ENCODE measurements around the gene UCK1.

Gene UCK1

DNA sequence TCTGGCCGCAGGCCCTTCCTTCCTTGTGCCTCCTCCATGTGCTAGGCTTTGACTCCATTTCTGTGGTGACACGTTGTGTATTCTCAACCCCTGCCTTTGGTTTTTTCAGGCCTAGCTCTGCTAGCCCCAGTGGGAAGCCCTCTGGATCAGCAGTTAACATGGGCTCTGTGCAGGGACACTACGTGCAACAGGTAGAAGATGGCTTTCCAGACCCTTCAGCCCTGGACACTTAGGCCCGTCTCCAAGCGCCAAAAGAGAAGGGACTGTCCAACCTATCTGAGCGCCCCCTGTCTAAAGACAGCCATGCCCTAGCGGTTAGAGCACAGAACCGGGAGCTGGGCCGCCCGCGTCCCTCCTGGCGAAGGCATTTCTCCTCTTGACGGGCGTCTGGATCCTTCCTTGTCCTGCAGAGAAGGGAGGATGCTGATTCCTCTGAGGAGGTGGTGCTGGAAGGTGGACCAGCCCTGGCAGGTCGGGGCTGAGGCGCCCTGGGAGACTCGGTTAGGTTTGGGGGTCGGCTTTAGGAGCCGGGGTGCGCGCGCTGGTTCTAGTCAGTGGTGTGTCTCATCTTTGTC is 36.7 kb downstream of the UCK1 start:
- DNase-seq, result no peak

DNA sequence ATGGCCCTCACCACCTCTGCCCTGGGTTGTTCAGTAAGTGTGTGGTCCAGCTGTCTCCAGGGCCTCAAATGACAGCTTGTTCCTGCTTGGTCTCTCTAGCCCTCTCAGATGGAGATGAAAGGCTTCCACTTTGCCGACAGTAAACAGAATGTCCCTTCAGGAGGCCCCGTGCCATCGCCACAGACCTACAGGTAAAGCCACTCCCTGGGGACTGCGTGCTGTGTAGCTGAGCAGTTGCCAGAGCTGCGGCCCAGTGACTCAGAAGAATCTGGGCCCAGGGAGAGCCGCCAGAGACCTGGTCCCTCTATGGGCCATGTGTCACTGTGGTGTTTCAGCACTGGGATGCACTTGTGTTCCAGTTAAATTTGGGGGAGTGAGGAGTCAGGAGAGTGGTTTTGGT is 39.0 kb downstream of the UCK1 start:
- DNase-seq, result no peak

GRCh38 chr9:131491001-131491710 is 39.9 kb downstream of the UCK1 start:
- DNase-seq, result no peak

- no peak for DNase-seq
These were observed 40.5 kb downstream of the UCK1 start for GRCh38 chr9:131490514-131490913.

- no peak for DNase-seq
These were observed 43.4 kb downstream of the UCK1 start for GRCh38 chr9:131487621-131488031.

GRCh38 chr9:131487001-131487400 is 44.1 kb downstream of the UCK1 start:
- no peak for DNase-seq

DNA sequence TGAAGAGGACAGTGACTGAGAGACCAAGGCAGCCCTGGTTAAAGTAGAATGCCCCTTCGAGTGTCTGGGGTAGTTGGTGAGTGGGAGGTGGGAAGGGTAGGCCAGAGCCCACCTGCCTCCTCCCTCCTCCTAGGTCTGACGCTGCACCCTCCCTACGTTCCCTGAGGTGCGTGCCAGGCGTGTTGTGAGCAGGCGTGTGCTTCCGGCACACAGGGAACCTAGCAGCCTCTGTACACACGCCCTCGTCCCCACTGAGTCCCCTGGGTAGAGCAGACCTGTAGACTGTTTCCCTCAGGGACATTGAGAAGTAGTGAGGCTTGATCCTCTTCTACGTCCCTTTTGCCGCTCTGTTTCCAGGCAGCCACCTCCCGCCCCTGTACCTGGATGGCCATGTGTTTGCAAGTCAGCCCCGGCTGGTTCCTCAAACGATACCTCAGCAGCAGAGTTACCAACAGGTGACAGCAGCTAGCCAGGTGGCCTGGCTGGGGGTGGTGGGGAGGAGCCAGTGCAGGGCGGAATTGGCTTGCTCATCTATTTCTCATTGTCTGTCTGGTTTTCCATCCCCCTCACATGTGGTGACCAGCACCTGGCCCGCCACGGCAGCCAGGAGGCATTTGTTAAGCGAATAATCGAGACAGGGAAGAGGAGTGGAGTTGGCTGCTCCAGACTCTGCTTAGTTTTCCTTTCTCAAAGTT is 45.2 kb downstream of the UCK1 start:
- no peak for DNase-seq

GRCh38 chr9:131485206-131485605 is 45.9 kb downstream of the UCK1 start:
- no peak for DNase-seq

DNA sequence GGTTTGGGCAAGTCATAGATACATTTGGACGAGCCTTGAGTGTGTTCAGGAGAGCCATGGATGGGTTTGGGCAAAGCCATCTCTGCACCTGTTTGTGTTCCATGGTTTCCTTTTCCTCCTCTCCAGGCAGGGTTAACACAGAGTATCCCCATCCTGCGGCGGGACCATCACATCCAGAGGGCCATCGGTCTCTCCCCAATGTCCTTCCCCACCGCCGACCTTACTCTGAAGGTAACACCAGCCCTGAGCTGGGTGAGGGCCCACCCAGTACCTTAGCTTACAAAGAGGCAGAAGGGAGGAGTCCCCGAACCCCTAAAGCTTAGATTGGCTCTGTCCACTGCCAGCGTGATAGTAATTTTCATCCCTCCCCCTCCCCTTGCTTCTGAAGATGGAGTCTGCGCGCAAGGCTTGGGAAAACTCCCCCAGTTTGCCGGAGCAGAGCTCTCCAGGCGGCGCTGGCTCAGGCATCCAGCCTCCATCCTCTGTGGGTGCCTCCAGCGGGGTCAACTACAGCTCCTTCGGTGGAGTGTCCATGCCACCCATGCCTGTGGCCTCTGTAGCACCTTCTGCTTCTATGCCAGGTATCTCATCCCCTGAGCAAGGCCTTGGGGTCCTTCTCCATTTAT is 46.4 kb downstream of the UCK1 start:
- no peak for DNase-seq

GRCh38 chr9:131484051-131484445 is 47.0 kb downstream of the UCK1 start:
- DNase-seq, result no peak

DNA sequence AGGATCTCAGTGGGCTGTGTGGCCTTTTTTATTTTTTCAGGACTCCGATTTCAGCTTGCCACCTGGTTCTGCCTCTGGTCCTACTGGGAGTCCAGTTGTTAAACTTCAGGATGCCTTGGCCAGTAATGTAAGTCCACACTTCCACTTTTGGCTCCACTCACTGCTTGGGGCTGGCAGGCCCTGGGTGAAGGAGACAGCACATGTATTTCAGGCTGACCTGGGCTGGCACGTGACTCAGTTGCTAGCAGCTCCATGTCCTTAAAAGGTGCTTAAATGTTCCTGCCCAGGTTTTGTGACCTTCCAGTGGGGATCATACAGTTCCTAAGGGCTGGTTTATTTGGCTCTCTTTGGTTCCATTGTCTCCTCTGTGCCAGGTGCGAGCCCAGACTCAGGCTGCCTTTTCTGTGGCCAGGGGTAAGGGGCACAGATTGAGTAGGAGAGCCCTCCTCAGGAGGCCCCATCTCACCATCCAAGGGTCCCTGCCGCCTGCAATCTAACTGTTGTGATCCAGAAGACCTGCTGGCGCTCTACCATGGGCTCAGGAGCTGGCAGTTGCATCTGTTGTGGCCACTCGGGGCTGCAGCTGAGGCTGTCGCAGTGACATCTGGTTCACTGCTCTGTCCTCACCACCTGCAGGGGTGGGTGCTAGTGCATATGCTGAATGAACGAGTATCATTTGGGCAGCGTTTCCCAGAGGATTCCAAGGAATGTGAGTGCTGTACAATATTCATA is 47.6 kb downstream of the UCK1 start:
- no peak for DNase-seq

DNA sequence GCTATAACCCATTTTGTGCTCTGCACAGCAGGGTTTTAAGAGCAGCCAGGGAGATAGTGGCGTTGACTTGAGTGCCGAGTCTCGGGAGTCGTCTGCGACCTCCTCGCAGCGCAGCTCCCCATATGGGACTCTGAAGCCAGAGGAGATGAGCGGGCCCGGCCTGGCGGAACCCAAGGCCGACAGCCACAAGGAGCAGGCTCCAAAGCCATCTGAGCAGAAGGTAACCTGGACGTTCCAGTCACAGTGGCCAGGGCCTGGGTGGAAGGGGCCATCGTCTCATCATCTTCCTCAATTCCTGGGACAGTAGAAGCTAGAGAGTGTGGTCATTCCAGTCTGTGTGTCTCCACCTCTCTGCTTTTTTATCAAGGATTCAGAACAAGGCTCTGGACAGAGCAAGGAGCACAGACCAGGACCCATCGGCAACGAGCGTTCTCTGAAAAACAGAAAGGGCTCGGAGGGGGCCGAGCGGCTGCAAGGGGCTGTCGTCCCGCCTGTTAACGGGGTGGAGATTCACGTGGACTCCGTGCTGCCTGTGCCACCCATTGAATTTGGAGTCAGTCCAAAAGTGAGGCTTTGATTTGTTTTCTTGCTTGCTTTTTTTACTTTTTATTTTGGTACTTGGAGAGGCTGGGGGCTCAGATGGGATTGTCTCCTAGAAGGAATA is 48.6 kb downstream of the UCK1 start:
- DNase-seq, result no peak

DNA sequence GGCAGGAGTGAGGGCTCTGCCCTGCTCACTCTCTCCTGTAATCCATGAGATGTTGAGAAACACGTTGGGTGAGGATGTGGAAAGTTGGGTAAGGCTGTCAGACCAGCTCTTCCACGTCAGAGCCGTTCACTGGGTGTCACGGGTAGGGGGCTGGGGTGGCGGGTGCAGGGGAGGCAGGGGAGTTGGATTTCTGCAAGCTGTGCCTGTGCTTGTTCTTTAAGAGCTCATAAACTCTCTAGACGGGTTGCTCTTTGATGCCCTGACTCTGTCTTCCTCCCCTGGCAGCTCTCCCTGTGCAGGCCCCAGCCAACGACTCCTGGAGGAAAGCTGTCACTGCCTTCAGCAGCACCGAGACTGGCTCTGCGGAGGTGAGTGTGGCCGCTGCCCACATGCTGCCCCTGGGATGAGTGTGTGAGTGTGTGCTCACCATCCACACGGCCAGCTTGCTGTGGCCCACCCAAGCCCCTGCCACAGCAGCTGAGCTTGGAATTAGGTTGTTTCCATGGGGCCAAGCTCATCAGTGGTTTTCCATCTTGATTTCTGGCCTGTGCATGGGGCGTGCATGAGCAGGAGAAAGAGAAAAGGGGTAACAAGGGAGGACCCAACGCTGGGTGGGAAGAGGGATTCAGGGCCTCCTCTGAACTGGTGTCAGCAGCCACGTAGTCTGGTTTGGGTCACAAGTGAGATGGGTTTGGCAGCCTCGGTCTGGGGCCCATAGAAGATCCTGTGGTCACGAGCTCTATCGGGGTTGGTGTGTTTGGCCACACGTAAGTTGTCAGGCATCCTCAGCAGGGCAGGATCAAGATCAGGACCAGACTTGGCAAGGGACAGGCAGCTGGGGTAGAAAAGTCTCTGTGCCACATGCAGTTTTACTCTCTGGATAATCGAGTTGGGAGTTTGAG is 49.4 kb downstream of the UCK1 start:
- no peak for DNase-seq

GRCh38 chr9:131480258-131480657 is 50.8 kb downstream of the UCK1 start:
- DNase-seq, result no peak

- DNase-seq, result no peak
These were observed 52.2 kb downstream of the UCK1 start for GRCh38 chr9:131478911-131479310.

DNA sequence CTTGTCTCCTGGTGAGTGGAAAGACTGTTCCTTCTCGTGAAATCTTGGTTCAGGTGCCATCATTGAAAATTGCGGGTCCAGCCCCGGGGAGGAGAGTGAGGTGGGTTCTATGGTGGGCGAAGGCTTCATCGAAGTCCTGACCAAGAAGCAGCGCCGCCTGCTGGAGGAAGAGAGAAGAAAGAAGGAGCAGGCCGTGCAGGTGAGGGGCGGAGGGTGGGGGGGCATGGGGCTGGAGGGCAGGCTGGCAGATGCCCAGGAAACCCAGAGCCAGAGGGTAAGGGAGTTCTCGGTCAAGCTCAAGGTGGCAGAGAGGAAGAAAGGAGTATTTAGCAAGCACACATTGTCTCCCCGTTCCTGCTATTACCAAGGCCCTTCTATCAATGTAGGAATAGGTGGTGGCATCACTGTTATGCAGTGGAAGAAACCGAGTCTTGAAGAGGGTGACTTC is 52.6 kb downstream of the UCK1 start:
- peak; percentile 33 for DNase-seq

GRCh38 chr9:131477816-131478419 is 53.1 kb downstream of the UCK1 start:
- no peak for DNase-seq

- no peak for DNase-seq
These were observed 53.7 kb downstream of the UCK1 start for GRCh38 chr9:131477367-131477766.

DNA sequence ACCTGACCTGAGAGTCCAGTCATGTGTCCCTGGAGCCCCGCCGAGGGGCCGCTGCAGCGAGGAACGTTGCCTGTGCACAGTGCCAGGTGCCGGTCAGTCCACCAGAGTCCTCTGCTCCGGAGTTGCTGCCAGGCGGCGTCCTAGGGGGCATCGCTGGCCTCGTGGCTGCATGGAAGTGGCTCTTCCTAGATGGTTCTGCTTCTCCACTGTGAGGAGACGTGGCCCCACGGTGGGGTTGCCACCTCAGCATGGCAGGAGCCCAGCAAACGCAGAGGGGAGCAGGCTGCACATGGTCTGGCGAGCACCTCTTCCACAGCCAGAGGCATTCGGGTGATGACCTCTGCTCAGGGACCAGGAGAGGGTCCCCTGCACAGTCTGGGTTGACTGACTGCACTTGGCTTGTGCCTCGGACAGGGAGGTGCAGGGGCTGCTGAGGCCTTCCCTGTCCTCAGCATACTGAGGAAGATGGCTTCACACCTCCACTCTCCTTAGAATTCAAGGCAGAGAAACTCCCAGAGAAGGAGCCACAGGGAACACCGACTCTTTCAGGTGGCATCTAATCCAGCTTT is 54.2 kb downstream of the UCK1 start:
- DNase-seq, result no peak

- DNase-seq, result no peak
These were observed 54.9 kb downstream of the UCK1 start for GRCh38 chr9:131475956-131476776.
